ENCODE data around the gene CDH24.
"Not testable (repeated sequence)": the region's sequence is repeated elsewhere in the genome, so short reads cannot be mapped to it uniquely, and the experiment has no call there.

The CDH24 gene

GRCh38 chr14:23015618-23016017 is 41.7 kb downstream of the CDH24 start:
- DNase-seq = no peak

GRCh38 chr14:23013749-23014054 is 43.6 kb downstream of the CDH24 start:
- not testable (repeated sequence) for DNase-seq

- no peak for DNase-seq
Measured at GRCh38 chr14:23013054-23013748, 44.1 kb downstream of the CDH24 start.

- DNase-seq = peak; percentile 89
Measured at GRCh38 chr14:23009939-23010726, 47.2 kb downstream of the CDH24 start, which contains the start of gene C14orf93. C14orf93 (minus strand) TSS chr14:23010143; CDS start chr14:22999023, 11,120 bp downstream.

- DNase-seq = no peak
Measured at GRCh38 chr14:23009483-23009938, 47.8 kb downstream of the CDH24 start.

GRCh38 chr14:23008831-23009230 is 48.5 kb downstream of the CDH24 start:
- peak; percentile 54 for DNase-seq

- peak; percentile 99 for DNase-seq
Measured at GRCh38 chr14:23006544-23007419, 50.5 kb downstream of the CDH24 start.

GRCh38 chr14:23006188-23006534 is 51.2 kb downstream of the CDH24 start:
- DNase-seq = no peak

- DNase-seq = peak; percentile 46
Measured at GRCh38 chr14:23005451-23006187, 51.7 kb downstream of the CDH24 start.

GRCh38 chr14:23004274-23004673 is 53.0 kb downstream of the CDH24 start:
- DNase-seq = not testable (repeated sequence)

- DNase-seq = no peak
Measured at GRCh38 chr14:23002592-23002991, 54.7 kb downstream of the CDH24 start.

- DNase-seq = no peak
Measured at GRCh38 chr14:23000860-23001259, 56.5 kb downstream of the CDH24 start.

- DNase-seq = no peak
Measured at GRCh38 chr14:22998329-22999012, 58.8 kb downstream of the CDH24 start.

GRCh38 chr14:22997676-22998323 is 59.5 kb downstream of the CDH24 start:
- DNase-seq = no peak
